Neural progenitor cell (in vitro differentiated cells): ENCODE results near the gene SKAP2. TPM values are rescaled to one million over a fixed set of nuclear protein-coding genes. Genes with fewer than 3 reads are reported as not detected.

Experiments
- DNase-seq: peaks from one replicate; pipeline ENCODE4 v3.0.0-alpha.2; 2016; ENCODE audit warnings: low spot score
- H2AFZ ChIP-seq: fragments of 200-600 bp; sonication (generic); replicated peaks from 2 replicates; pipeline ENCODE4 v1.6.1; 2016; ENCODE audit warnings: antibody characterized with exemption
- H3F3A ChIP-seq: fragments of 200-600 bp; sonication (generic); 2 replicates; pipeline ENCODE4 v1.6.1; 2016; ENCODE audit warnings: antibody characterized with exemption, low read depth
- H3K27ac ChIP-seq: fragments of 200-600 bp; sonication (generic); 2 replicates; pipeline ENCODE4 v1.5.1; 2016; ENCODE audit warnings: mild to moderate bottlenecking
- H3K27me3 ChIP-seq: fragments of 200-600 bp; sonication (generic); 2 replicates; pipeline ENCODE4 v1.6.1; 2016; ENCODE audit warnings: mild to moderate bottlenecking, moderate library complexity
- H3K36me3 ChIP-seq: fragments of 200-600 bp; sonication (generic); 2 replicates; pipeline ENCODE4 v1.5.1; 2016
- H3K4me1 ChIP-seq: fragments of 200-600 bp; sonication (generic); 2 replicates; pipeline ENCODE4 v1.6.1; 2016; ENCODE audit warnings: mixed run types
- H3K4me2 ChIP-seq: fragments of 200-600 bp; sonication (generic); 2 replicates; pipeline ENCODE4 v1.6.1; 2016
- H3K4me3 ChIP-seq: fragments of 200-600 bp; sonication (generic); 2 replicates; pipeline ENCODE4 v1.5.1; 2016
- H3K79me2 ChIP-seq: fragments of 200-600 bp; sonication (generic); 2 replicates; pipeline ENCODE4 v1.6.1; 2016; ENCODE audit warnings: low read depth
- H3K9ac ChIP-seq: fragments of 200-600 bp; sonication (generic); 2 replicates; pipeline ENCODE4 v1.6.1; 2016
- H3K9me3 ChIP-seq: fragments of 200-600 bp; sonication (generic); 2 replicates; pipeline ENCODE4 v1.5.1; 2016; ENCODE audit warnings: low read depth
- H4K20me1 ChIP-seq: fragments of 200-600 bp; sonication (generic); 2 replicates; pipeline ENCODE4 v1.6.1; 2016; ENCODE audit warnings: low read depth
- H3K27ac Mint-ChIP-seq: 3 replicates; pipeline ENCODE4 v1.8.0; 2021; ENCODE audit warnings: mixed read lengths
- H3K27me3 Mint-ChIP-seq: 2 replicates; pipeline ENCODE4 v1.8.0; 2022; ENCODE audit warnings: low read depth, mild to moderate bottlenecking, inconsistent platforms, moderate library complexity, mixed read lengths; ENCODE audit not compliant: insufficient read depth
- H3K36me3 Mint-ChIP-seq: 3 replicates; pipeline ENCODE4 v1.8.0; 2021; ENCODE audit warnings: mixed read lengths
- H3K4me1 Mint-ChIP-seq: 3 replicates; pipeline ENCODE4 v1.8.0; 2021; ENCODE audit warnings: mixed read lengths
- H3K4me3 Mint-ChIP-seq: 3 replicates; pipeline ENCODE4 v1.8.0; 2021; ENCODE audit warnings: mild to moderate bottlenecking, moderate library complexity, mixed read lengths
- H3K9me3 Mint-ChIP-seq: 3 replicates; pipeline ENCODE4 v1.8.0; 2020; ENCODE audit warnings: mixed read lengths
- EZH2 ChIP-seq: fragments of 200-600 bp; sonication (generic); IDR thresholded peaks from 2 replicates; pipeline ENCODE4 v1.6.1; 2017; ENCODE audit warnings: antibody characterized with exemption, mild to moderate bottlenecking, moderate library complexity
- EZH2phosphoT487 ChIP-seq: fragments of 200-600 bp; sonication (generic); IDR thresholded peaks from 2 replicates; pipeline ENCODE4 v1.6.1; 2017; ENCODE audit warnings: antibody characterized with exemption
- total RNA-seq: library from RNA; depleted of rRNA; stranded (reverse); fragments of >200 nt; gene quantifications from 2 replicates; pipeline ENCODE4 v1.2.3, GENCODE V29; 2015; ENCODE audit warnings: low replicate concordance
- TF ChIP-seq, protein P1 (sequence below): fragments of 200-600 bp; sonication (generic); IDR thresholded peaks from 2 replicates; pipeline ENCODE4 v1.5.1; 2017; ENCODE audit warnings: antibody characterized with exemption, mild to moderate bottlenecking

Gene SKAP2
- total RNA-seq, 1 donor from 2014 or later = 6.3 TPM

DNA sequence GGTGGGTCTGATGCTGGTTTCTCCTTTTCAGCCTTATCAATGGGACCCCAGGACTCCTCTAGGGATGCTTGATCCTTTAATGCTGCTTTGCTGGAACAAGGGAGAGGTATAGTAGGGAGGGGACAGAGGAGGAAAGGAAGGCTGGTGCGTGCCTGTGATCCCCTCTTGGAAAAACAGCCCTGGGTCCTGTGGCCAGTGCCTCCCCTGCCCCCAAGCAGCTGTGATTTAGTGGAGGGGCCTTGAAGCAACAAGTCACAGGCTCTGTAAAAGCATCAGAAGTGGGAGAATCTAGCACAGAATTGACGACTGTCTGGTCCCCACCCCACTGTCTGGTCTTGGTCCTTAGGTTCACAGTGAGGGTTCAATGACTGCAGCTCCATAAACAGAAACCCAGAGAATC, 237.7 kb downstream of the SKAP2 start:
- Mint-ChIP-seq H3K4me3 (no peak overlapping the region), H3K9me3 (no peaks in the 10 kb centered on the region), H3K4me1 (peaks cover 8% of the 10 kb centered on the region)

DNA sequence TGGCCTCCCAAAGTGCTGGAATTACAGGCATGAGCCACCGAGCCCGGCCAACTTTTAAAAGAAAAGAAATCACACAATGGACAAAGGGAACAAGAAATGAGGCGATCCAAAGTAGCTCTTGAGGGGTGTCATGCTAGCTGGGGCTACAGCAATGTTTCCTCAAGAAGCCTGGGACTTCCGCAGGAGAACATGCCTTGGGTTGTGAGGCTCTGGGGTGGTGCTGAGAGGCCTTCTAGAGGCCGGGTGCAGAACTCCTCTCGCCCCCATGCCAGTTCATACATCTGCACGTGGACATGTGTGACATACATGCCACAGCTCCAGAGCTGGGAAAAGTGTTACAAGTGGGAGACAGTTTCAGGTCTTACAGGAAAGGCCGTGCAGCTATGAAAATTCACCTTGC, 238.2 kb downstream of the SKAP2 start:
- no peaks in the 10 kb centered on the region for H3K9me3 ChIP-seq
- no peak overlapping the region for H3K9ac ChIP-seq
- H3K4me2 ChIP-seq = no peak overlapping the region
- no peaks in the 10 kb centered on the region for H4K20me1 ChIP-seq
- Mint-ChIP-seq H3K9me3 (no peaks in the 10 kb centered on the region), H3K4me1 (peaks cover 8% of the 10 kb centered on the region), H3K27ac (no peak overlapping the region), H3K36me3 (no peaks in the 10 kb centered on the region), H3K27me3 (peaks cover 6% of the 10 kb centered on the region), H3K4me3 (no peak overlapping the region)
- DNase-seq = no peak
- no peaks in the 10 kb centered on the region for H3K79me2 ChIP-seq
- peaks cover 20% of the 10 kb centered on the region for H3K4me1 ChIP-seq
- H3K27ac ChIP-seq = no peak overlapping the region
- H3F3A ChIP-seq = no peaks in the 10 kb centered on the region
- H3K4me3 ChIP-seq = no peak overlapping the region
- H2AFZ ChIP-seq = no peak overlapping the region
- no peaks in the 10 kb centered on the region for H3K27me3 ChIP-seq
- TF ChIP-seq EZH2phosphoT487 = no peak
- no peak for TF ChIP-seq EZH2
- TF ChIP-seq, protein P1, sequence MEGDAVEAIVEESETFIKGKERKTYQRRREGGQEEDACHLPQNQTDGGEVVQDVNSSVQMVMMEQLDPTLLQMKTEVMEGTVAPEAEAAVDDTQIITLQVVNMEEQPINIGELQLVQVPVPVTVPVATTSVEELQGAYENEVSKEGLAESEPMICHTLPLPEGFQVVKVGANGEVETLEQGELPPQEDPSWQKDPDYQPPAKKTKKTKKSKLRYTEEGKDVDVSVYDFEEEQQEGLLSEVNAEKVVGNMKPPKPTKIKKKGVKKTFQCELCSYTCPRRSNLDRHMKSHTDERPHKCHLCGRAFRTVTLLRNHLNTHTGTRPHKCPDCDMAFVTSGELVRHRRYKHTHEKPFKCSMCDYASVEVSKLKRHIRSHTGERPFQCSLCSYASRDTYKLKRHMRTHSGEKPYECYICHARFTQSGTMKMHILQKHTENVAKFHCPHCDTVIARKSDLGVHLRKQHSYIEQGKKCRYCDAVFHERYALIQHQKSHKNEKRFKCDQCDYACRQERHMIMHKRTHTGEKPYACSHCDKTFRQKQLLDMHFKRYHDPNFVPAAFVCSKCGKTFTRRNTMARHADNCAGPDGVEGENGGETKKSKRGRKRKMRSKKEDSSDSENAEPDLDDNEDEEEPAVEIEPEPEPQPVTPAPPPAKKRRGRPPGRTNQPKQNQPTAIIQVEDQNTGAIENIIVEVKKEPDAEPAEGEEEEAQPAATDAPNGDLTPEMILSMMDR = no peak
- no peaks in the 10 kb centered on the region for H3K36me3 ChIP-seq

More for the DNA sequence above, 237.7 kb downstream of the SKAP2 start:
- no peak for TF ChIP-seq EZH2phosphoT487
- TF ChIP-seq, protein P1 = no peak
- no peak for TF ChIP-seq EZH2
- Histone ChIP-seq H4K20me1 (no peaks in the 10 kb centered on the region), H3K36me3 (no peaks in the 10 kb centered on the region), H3F3A (no peaks in the 10 kb centered on the region), H3K27ac (no peak overlapping the region), H3K4me1 (peaks cover 20% of the 10 kb centered on the region), H3K9ac (no peak overlapping the region), H3K27me3 (no peaks in the 10 kb centered on the region), H2AFZ (peak overlapping the region; percentile 74), H3K9me3 (no peaks in the 10 kb centered on the region), H3K79me2 (no peaks in the 10 kb centered on the region), H3K4me3 (no peak overlapping the region), H3K4me2 (no peak overlapping the region)
- peaks cover 6% of the 10 kb centered on the region for H3K27me3 Mint-ChIP-seq
- H3K27ac Mint-ChIP-seq = no peak overlapping the region
- no peaks in the 10 kb centered on the region for H3K36me3 Mint-ChIP-seq
- peak; percentile 22 for DNase-seq

DNA sequence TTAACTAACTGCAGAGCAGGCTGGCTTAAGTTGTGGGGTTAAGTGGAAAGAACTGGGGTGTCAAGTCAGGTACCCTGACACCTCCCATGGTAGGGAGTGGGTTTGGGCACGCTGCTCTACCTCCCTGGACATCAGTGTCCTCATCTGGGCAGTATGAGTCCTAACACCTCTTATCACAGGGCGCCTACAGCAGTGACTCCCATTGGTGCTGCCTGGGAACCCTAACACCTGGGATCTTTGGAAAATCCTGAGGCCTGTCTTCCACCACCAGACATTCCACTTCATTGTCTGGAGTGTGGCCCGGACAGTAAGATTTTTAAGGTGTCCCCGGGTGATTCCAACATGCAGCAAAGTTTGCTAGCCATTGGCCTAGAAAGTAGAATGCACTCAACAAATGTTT, 239.1 kb downstream of the SKAP2 start:
- Histone ChIP-seq H3F3A (no peaks in the 10 kb centered on the region), H3K9ac (no peak overlapping the region), H3K27me3 (no peaks in the 10 kb centered on the region), H3K27ac (no peak overlapping the region), H3K4me3 (no peak overlapping the region), H3K4me2 (no peak overlapping the region), H3K79me2 (no peaks in the 10 kb centered on the region), H2AFZ (no peak overlapping the region), H3K9me3 (no peaks in the 10 kb centered on the region), H3K36me3 (no peaks in the 10 kb centered on the region), H4K20me1 (no peaks in the 10 kb centered on the region), H3K4me1 (peaks cover 20% of the 10 kb centered on the region)
- Mint-ChIP-seq H3K9me3 (no peaks in the 10 kb centered on the region), H3K36me3 (no peaks in the 10 kb centered on the region), H3K4me1 (peaks cover 8% of the 10 kb centered on the region), H3K4me3 (no peak overlapping the region), H3K27ac (no peak overlapping the region), H3K27me3 (peaks cover 7% of the 10 kb centered on the region)
- TF ChIP-seq, protein P1 = no peak
- TF ChIP-seq EZH2phosphoT487 = no peak
- no peak for DNase-seq
